ENCODE data around the gene GLIPR2. TPM values are rescaled to one million over a fixed set of nuclear protein-coding genes. Genes with fewer than 3 reads are reported as not detected.
A peak's percentile ranks its signal among the peaks of the same experiment; 100 is the strongest.

GLIPR2 gene
- total and polyA plus RNA-seq, 11 donors = 4.7 to 33.0 (median 7.6) TPM

GRCh38 chr9:36147441-36148175 lies 11.1 kb downstream of the GLIPR2 start:
- H3K36me3 ChIP-seq = peaks cover 0 to 26% (median 0%) of the 10 kb centered on the region in 9 donors
- TF ChIP-seq CTCF (IDR thresholded peaks at IDR 0.05) (no peak), POLR2A (IDR thresholded peaks at IDR 0.05) (no peak)
- intact Hi-C loops (cut with DNase I) = no loop called here
- ATAC-seq (no peak), DNase-seq (peak in 1 of 5 donors; percentile 21)
- peaks cover 0 to 6% (median 0%) of the 10 kb centered on the region in 12 donors for H3K9me3 ChIP-seq
- H3K4me3 ChIP-seq = no peak overlapping the region
- H3K4me1 ChIP-seq = peaks cover 0 to 100% (median 34%) of the 10 kb centered on the region in 12 donors
- no peaks in the 10 kb centered on the region for H3K27me3 ChIP-seq
- peak overlapping the region in 6 of 12 donors; percentile 22 to 93 (median 72) for H3K27ac ChIP-seq
- 92 to 95% (median 93%) methylated on average over 10 to 14 of the region's 14 CpGs for WGBS, 4 donors

GRCh38 chr9:36148311-36149051 lies 11.9 kb downstream of the GLIPR2 start:
- intact Hi-C loops (cut with DNase I) = no loop called here
- no peak for TF ChIP-seq POLR2A (IDR thresholded peaks at IDR 0.05)
- no peak for TF ChIP-seq CTCF (IDR thresholded peaks at IDR 0.05)
- peak; percentile 74 to 93 (median 88) for ATAC-seq
- Histone ChIP-seq H3K36me3 (peaks cover 0 to 26% (median 0%) of the 10 kb centered on the region in 9 donors), H3K27me3 (no peaks in the 10 kb centered on the region), H3K4me3 (no peak overlapping the region), H3K27ac (peak overlapping the region in 9 of 12 donors; percentile 26 to 93 (median 63)), H3K4me1 (peaks cover 0 to 100% (median 27%) of the 10 kb centered on the region in 12 donors), H3K9me3 (peaks cover 0 to 6% (median 0%) of the 10 kb centered on the region in 12 donors)
- WGBS, 4 donors = 59 to 60% (median 59%) methylated on average over 8 to 14 of the region's 14 CpGs
- DNase-seq = peak; percentile 89 to 97 (median 96)

- Histone ChIP-seq H3K27me3 (no peaks in the 10 kb centered on the region), H3K4me1 (peaks cover 0 to 99% (median 29%) of the 10 kb centered on the region in 12 donors), H3K4me3 (no peak overlapping the region), H3K9me3 (peaks cover 0 to 6% (median 0%) of the 10 kb centered on the region in 12 donors), H3K36me3 (peaks cover 0 to 26% (median 0%) of the 10 kb centered on the region in 9 donors), H3K27ac (peak overlapping the region in 8 of 12 donors; percentile 26 to 93 (median 54))
- peak in 1 of 4 donors; percentile 42 for ATAC-seq
- 75 to 81% (median 77%) methylated on average over 4 of the region's 4 CpGs for WGBS, 4 donors
- TF ChIP-seq POLR2A (IDR thresholded peaks at IDR 0.05) (no peak), CTCF (IDR thresholded peaks at IDR 0.05) (no peak)
- peak in 1 of 5 donors; percentile 44 for DNase-seq
- intact Hi-C loops (cut with DNase I) = no loop called here
Observed at GRCh38 chr9:36149197-36149596, 12.7 kb downstream of the GLIPR2 start.

Data from heart left ventricle (tissue), 16 donors.